ENCODE data around the gene RCOR2.
"Not testable (repeated sequence)": the region's sequence is repeated elsewhere in the genome, so short reads cannot be mapped to it uniquely, and the experiment has no call there.

Gene RCOR2

DNA sequence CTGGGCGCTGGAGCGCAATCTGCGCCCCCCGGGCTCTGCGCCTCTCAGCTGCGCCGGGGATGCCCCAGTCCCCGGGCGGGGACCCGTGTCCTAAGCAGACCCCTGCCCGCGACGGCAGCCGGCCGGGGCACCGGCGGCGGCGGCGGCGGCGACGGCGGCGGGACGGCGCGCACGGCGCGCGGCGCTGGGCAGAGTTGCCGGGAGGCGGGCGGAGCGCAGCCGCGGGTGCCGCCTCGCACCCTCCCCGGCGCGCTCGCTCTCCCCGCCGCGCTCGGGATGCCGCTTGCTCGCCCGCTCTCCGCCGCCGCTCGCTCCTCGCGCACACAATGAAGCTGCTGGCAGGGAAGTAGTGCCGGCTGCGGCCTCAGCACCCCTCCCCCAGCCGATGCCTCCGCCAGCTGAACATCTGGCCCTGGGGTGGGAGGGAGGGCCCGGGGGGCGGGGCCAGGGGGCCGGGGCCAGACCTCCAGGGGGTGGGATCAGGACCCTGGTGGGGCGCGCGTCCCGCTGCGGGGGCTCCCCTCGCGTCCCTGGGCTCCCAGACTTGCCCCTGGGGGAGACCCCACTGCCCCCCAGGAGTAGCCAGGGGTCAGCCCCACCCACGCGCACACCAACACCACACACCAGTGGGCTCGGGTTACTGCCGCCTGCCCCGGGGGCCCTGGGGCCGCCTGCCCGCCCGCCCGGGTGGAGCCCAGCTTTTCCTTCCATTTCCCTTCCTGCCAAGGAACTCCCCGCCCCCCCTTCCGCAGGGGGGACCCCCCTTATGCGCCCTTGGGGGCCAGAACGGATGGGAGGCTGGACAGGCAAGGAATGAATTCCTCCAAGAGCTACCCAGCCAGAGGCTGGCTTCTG, at the start of gene RCOR2:
Gene RCOR2, minus strand, starts transcription at position 328 of the 855 bp plus-strand sequence. CDS start 708 bp downstream, outside the sequence.
- Histone ChIP-seq H3K27ac (no peak within 1 kb of the TSS), H3K36me3 (no peaks in the 10 kb centered on the region), H3K27me3 (peaks cover 84% of the 10 kb centered on the region), H3K4me3 (ENCODE audit: low read depth in 1 of 2, low read length in 1 of 2) (peak within 1 kb of the TSS; percentile 34 to 49), H3K4me1 (ENCODE audit: control insufficient read depth in 1 of 2, insufficient read depth in 1 of 2, low read depth in 1 of 2, low read length in 1 of 2) (peaks cover 19 to 31% of the 10 kb centered on the region in 2 experiments), H3K9me3 (no peaks in the 10 kb centered on the region)
- TF ChIP-seq, protein P1, sequence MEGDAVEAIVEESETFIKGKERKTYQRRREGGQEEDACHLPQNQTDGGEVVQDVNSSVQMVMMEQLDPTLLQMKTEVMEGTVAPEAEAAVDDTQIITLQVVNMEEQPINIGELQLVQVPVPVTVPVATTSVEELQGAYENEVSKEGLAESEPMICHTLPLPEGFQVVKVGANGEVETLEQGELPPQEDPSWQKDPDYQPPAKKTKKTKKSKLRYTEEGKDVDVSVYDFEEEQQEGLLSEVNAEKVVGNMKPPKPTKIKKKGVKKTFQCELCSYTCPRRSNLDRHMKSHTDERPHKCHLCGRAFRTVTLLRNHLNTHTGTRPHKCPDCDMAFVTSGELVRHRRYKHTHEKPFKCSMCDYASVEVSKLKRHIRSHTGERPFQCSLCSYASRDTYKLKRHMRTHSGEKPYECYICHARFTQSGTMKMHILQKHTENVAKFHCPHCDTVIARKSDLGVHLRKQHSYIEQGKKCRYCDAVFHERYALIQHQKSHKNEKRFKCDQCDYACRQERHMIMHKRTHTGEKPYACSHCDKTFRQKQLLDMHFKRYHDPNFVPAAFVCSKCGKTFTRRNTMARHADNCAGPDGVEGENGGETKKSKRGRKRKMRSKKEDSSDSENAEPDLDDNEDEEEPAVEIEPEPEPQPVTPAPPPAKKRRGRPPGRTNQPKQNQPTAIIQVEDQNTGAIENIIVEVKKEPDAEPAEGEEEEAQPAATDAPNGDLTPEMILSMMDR (IDR thresholded peaks at IDR 0.05): no peak

DNA sequence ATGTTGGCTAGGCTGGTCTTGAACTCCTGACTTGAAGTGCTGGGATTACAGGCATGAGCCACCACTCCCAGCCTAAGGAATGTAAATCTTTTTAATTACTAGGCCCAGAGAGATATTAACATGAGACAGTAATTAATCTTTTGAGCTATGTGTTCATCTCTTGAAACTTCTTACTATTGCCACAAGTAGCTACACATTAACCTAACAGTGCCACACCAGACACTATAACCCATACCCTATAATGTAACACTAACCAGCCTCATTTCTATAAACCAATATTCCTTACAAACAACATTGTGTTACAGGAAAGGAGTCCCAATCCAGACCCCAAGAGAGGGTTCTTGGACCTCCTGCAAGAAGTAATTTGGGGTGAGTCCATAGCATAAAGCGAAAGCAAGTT, 49.5 kb upstream of the RCOR2 start:
- Histone ChIP-seq H3K4me1 (ENCODE audit: control insufficient read depth in 1 of 2, insufficient read depth in 1 of 2, low read depth in 1 of 2, low read length in 1 of 2) (no peaks in the 10 kb centered on the region), H3K9me3 (no peaks in the 10 kb centered on the region), H3K36me3 (no peaks in the 10 kb centered on the region), H3K27me3 (peaks cover 13% of the 10 kb centered on the region), H3K4me3 (ENCODE audit: low read depth in 1 of 2, low read length in 1 of 2) (no peak overlapping the region), H3K27ac (no peak overlapping the region)
- TF ChIP-seq, protein P1 (IDR thresholded peaks at IDR 0.05): no peak

DNA sequence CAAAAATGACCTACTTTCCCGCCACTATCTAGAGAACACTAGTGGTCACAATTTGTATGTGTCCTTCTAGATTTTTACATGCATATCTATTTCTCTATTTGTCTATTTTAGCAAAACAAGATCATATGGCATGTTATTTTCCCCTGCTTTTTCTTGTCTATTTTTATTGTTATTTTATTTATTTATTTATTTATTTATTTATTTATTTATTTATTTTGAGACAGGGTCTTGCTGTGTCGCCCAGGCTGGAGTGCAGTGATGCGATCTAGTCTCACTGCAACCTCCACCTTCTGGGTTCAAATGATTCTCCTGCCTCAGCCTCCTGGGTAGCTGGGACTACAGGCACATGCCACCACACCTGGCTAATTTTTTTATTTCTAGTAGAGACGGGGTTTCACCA, 46.9 kb upstream of the RCOR2 start:
- H3K9me3 ChIP-seq; H3K36me3 ChIP-seq; H3K4me1 ChIP-seq (ENCODE audit: control insufficient read depth in 1 of 2, insufficient read depth in 1 of 2, low read depth in 1 of 2, low read length in 1 of 2); H3K4me3 ChIP-seq (ENCODE audit: low read depth in 1 of 2, low read length in 1 of 2); H3K27ac ChIP-seq; H3K27me3 ChIP-seq: not testable (repeated sequence)

DNA sequence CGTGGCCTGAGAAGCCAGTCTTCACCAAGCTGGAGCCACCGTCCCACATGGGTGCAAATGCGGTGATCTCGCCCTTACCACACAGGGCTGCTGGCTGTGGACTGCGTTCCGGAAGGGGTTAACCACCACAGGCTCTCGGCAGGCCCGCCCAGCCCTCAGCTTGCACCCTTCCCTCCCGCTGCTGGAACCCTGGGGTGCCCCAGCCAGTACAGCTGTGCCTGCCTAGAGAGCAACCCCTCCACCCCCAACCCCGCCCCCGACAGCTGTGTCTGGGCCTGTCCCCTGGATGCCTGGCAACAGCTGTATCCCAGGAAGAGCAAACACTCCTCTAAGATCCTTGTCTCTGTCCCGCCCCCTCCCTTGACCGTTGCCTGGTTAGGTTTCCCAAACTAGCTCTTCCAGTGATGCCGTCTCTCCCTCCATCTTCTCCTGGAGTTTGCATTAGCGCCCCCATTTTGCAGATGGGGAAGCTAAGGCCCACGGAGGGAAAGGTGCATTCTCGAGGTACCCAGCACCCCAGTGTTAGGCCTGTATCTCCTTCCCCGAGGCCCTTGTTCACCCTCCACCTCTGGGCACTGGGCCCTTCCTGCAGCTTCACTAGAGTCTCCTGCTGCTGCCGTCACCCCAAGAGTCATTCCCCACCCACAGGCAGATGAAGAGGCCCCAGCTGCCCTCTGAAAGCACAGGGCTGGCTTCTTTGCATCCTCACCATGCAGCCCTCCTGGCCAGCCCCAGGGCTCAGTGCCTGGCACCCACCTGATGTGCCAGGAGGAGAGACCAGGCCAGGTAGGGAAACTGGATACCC, 44.8 kb upstream of the RCOR2 start:
- no peaks in the 10 kb centered on the region for H3K4me1 ChIP-seq (ENCODE audit: control insufficient read depth in 1 of 2, insufficient read depth in 1 of 2, low read depth in 1 of 2, low read length in 1 of 2)
- no peak overlapping the region for H3K4me3 ChIP-seq (ENCODE audit: low read depth in 1 of 2, low read length in 1 of 2)
- no peak overlapping the region for H3K27ac ChIP-seq

DNA sequence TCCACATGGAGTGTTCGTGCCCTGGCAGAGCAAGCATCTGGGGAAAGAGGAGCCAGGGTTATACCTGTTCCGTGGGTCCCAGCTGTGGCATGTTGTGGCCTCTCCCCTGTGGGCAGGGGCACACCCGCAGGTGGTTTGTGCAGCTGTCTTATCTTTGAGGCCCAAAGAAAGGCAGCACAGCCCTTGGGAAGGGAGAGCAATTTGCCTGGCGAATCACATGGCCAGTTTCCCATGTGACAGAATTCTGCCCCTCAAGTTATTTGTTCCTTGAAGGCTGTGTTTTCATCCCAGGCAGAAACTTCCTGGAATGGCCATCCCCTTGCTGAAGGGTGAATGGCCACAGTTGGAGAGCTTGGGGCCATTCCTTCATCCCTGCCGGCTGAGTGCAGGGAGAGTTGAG, 41.0 kb upstream of the RCOR2 start:
- TF ChIP-seq, protein P1 (IDR thresholded peaks at IDR 0.05): no peak
- Histone ChIP-seq H3K4me3 (ENCODE audit: low read depth in 1 of 2, low read length in 1 of 2) (no peak overlapping the region), H3K27me3 (peaks cover 9% of the 10 kb centered on the region), H3K4me1 (ENCODE audit: control insufficient read depth in 1 of 2, insufficient read depth in 1 of 2, low read depth in 1 of 2, low read length in 1 of 2) (no peaks in the 10 kb centered on the region), H3K36me3 (peaks cover 36% of the 10 kb centered on the region), H3K9me3 (no peaks in the 10 kb centered on the region), H3K27ac (no peak overlapping the region)

More for the DNA sequence above, 44.8 kb upstream of the RCOR2 start:
- Histone ChIP-seq H3K27me3 (peaks cover 9% of the 10 kb centered on the region), H3K9me3 (no peaks in the 10 kb centered on the region), H3K36me3 (peaks cover 3% of the 10 kb centered on the region)
- TF ChIP-seq, protein P1 (IDR thresholded peaks at IDR 0.05): no peak

GRCh38 chr11:63952570-63952969, 35.6 kb upstream of the RCOR2 start:
- H3K9me3 ChIP-seq: no peaks in the 10 kb centered on the region
- peaks cover 36% of the 10 kb centered on the region for H3K36me3 ChIP-seq
- TF ChIP-seq, protein P1 (IDR thresholded peaks at IDR 0.05): no peak
- no peaks in the 10 kb centered on the region for H3K4me1 ChIP-seq (ENCODE audit: control insufficient read depth in 1 of 2, insufficient read depth in 1 of 2, low read depth in 1 of 2, low read length in 1 of 2)
- no peaks in the 10 kb centered on the region for H3K27me3 ChIP-seq
- no peak overlapping the region for H3K27ac ChIP-seq
- H3K4me3 ChIP-seq (ENCODE audit: low read depth in 1 of 2, low read length in 1 of 2): no peak overlapping the region

Data from neutrophil (primary cell).